HCT116 (cell line): ENCODE measurements around the gene DLX2.

ENCODE experiments used
- CTCF ChIP-seq, 3 experiments: fragments of 200-600 bp in 1 of 3; sonication (generic) in 1 of 3; IDR thresholded peaks in 2 of 3; conservative IDR thresholded peaks in 1 of 3; 2 replicates each; pipeline ENCODE4 v1.5.1; 2012 to 2017; ENCODE audit warnings: low read depth in 2 of 3, low read length in 2 of 3, antibody characterized with exemption in 1 of 3, borderline replicate concordance in 1 of 3, control low read depth in 1 of 3, mild to moderate bottlenecking in 1 of 3, mixed read lengths in 1 of 3, mixed run types in 1 of 3, moderate library complexity in 1 of 3; ENCODE audit not compliant: insufficient read depth in 1 of 3
- JUND ChIP-seq: IDR thresholded peaks from 2 replicates; pipeline ENCODE4 v1.6.1; 2012
- MAX ChIP-seq: IDR thresholded peaks from 2 replicates; pipeline ENCODE4 v1.6.1; 2012
- POLR2A ChIP-seq: IDR thresholded peaks from 2 replicates; pipeline ENCODE4 v1.7.0; 2011; ENCODE audit warnings: borderline replicate concordance; ENCODE audit not compliant: insufficient read depth, insufficient read length; ENCODE audit errors: extremely low read depth

- TF ChIP-seq POLR2A (no peak), JUND (no peak), MAX (no peak), CTCF (IDR thresholded peaks at IDR 0.05 in 2 of 3, conservative IDR thresholded peaks at IDR 0.05 in 1 of 3; ENCODE audit: borderline replicate concordance in 1 of 3, insufficient read depth in 1 of 3, low read depth in 2 of 3, low read length in 2 of 3) (no peak)
These were observed 39.3 kb downstream of the DLX2 start for GRCh38 chr2:172063446-172063845.
